Peyer's patch (tissue), 4 donors: Measurements from ENCODE around the gene ZNF679. TPM values are rescaled to one million over a fixed set of nuclear protein-coding genes. Genes with fewer than 3 reads are reported as not detected.
A peak's percentile ranks its signal among the peaks of the same experiment; 100 is the strongest.
"Not testable (repeated sequence)": the region's sequence is repeated elsewhere in the genome, so short reads cannot be mapped to it uniquely, and the experiment has no call there.

Experiments used
- DNase-seq, 3 donors: peaks; one replicate each; pipeline ENCODE4 v3.0.0-alpha.2; 2017 to 2019
- H3K27ac ChIP-seq, 4 donors: fragments of 200-600 bp; sonication (generic); one replicate each; pipeline ENCODE4 v1.5.1; 2016 to 2019
- H3K27me3 ChIP-seq, 2 donors: fragments of 200-600 bp; sonication (generic); one replicate each; pipeline ENCODE4 v1.5.1; 2019
- H3K36me3 ChIP-seq, 3 donors: fragments of 200-600 bp; sonication (generic); one replicate each; pipeline ENCODE4 v1.5.1; 2016 to 2019
- H3K4me1 ChIP-seq, 4 donors: fragments of 200-600 bp; sonication (generic); one replicate each; pipeline ENCODE4 v1.5.1; 2016 to 2019
- H3K4me3 ChIP-seq, 4 donors: fragments of 200-600 bp; sonication (generic); 1 replicate in 3 of 4; 2 replicates in 1 of 4; pipeline ENCODE4 v1.5.1; 2016 to 2019; ENCODE audit warnings: mild to moderate bottlenecking in 1 of 4
- H3K9me3 ChIP-seq, 4 donors: fragments of 200-600 bp; sonication (generic); one replicate each; pipeline ENCODE4 v1.5.1; 2016 to 2019; ENCODE audit warnings: mild to moderate bottlenecking in 1 of 4
- CTCF ChIP-seq, 6 experiments: fragments of 450-650 bp in 4 of 6; fragments of 200-600 bp in 2 of 6; sonication (generic) in 1 of 6; IDR thresholded peaks; one replicate each; pipeline ENCODE4 v1.5.1; 2017 to 2019; ENCODE audit warnings: antibody characterized with exemption in 6 of 6, mild to moderate bottlenecking in 3 of 6, moderate library complexity in 1 of 6
- POLR2A ChIP-seq, 2 donors: fragments of 450-650 bp; IDR thresholded peaks; one replicate each; pipeline ENCODE4 v1.5.1; 2017; ENCODE audit warnings: antibody characterized with exemption in 2 of 2, mild to moderate bottlenecking in 2 of 2, moderate library complexity in 2 of 2
- total RNA-seq, 4 donors: library from RNA; depleted of rRNA; stranded (reverse); fragments of >200 nt; gene quantifications; one replicate each; pipeline ENCODE4 v1.1.0, GENCODE V29; 2016

The ZNF679 gene
- not detected for total RNA-seq

GRCh38 chr7:64228174-64228573, at the start of gene ZNF679:
Gene ZNF679, plus strand, starts transcription at chr7:64228474. Its CDS starts 20,644 bp downstream, at chr7:64249118.
- H3K36me3 ChIP-seq, H3K9me3 ChIP-seq, DNase-seq, H3K27ac ChIP-seq, H3K4me1 ChIP-seq, H3K4me3 ChIP-seq, H3K27me3 ChIP-seq: not testable (repeated sequence)

GRCh38 chr7:64180989-64181388, 47.3 kb upstream of the ZNF679 start:
- Histone ChIP-seq H3K27me3 (no peaks in the 10 kb centered on the region), H3K4me1 (no peaks in the 10 kb centered on the region), H3K4me3 (no peak overlapping the region), H3K27ac (no peak overlapping the region), H3K9me3 (peaks cover 0 to 14% (median 2%) of the 10 kb centered on the region in 4 donors), H3K36me3 (no peaks in the 10 kb centered on the region)
- no peak for DNase-seq
- TF ChIP-seq CTCF (IDR thresholded peaks at IDR 0.05) (no peak), POLR2A (IDR thresholded peaks at IDR 0.05) (no peak)

- no peaks in the 10 kb centered on the region for H3K4me1 ChIP-seq
- TF ChIP-seq CTCF (IDR thresholded peaks at IDR 0.05) (no peak), POLR2A (IDR thresholded peaks at IDR 0.05) (no peak)
- H3K4me3 ChIP-seq = no peak overlapping the region
- H3K27me3 ChIP-seq = no peaks in the 10 kb centered on the region
- no peaks in the 10 kb centered on the region for H3K36me3 ChIP-seq
- H3K27ac ChIP-seq = no peak overlapping the region
- DNase-seq = no peak
- H3K9me3 ChIP-seq = peaks cover 0 to 14% (median 2%) of the 10 kb centered on the region in 4 donors
Measured at GRCh38 chr7:64181586-64181985, 46.7 kb upstream of the ZNF679 start.

- Histone ChIP-seq H3K36me3 (no peaks in the 10 kb centered on the region), H3K4me1 (no peaks in the 10 kb centered on the region), H3K27ac (no peak overlapping the region), H3K27me3 (no peaks in the 10 kb centered on the region), H3K9me3 (peaks cover 0 to 14% (median 2%) of the 10 kb centered on the region in 4 donors), H3K4me3 (no peak overlapping the region)
- DNase-seq = no peak
- TF ChIP-seq POLR2A (IDR thresholded peaks at IDR 0.05) = no peak
- TF ChIP-seq CTCF (IDR thresholded peaks at IDR 0.05) = no peak
Measured at GRCh38 chr7:64182036-64182790, 46.1 kb upstream of the ZNF679 start.

GRCh38 chr7:64183126-64183742, 45.0 kb upstream of the ZNF679 start:
- Histone ChIP-seq H3K4me1 (no peaks in the 10 kb centered on the region), H3K4me3 (no peak overlapping the region), H3K27me3 (no peaks in the 10 kb centered on the region), H3K36me3 (no peaks in the 10 kb centered on the region), H3K9me3 (peaks cover 0 to 14% (median 2%) of the 10 kb centered on the region in 4 donors), H3K27ac (no peak overlapping the region)
- no peak for DNase-seq
- TF ChIP-seq POLR2A (IDR thresholded peaks at IDR 0.05) = no peak
- TF ChIP-seq CTCF (IDR thresholded peaks at IDR 0.05) = peak; percentile 4 to 55 (median 33)

- Histone ChIP-seq H3K9me3 (peaks cover 0 to 14% (median 2%) of the 10 kb centered on the region in 4 donors), H3K27ac (no peak overlapping the region), H3K36me3 (no peaks in the 10 kb centered on the region), H3K27me3 (no peaks in the 10 kb centered on the region), H3K4me3 (no peak overlapping the region), H3K4me1 (no peaks in the 10 kb centered on the region)
- DNase-seq = no peak
- no peak for TF ChIP-seq POLR2A (IDR thresholded peaks at IDR 0.05)
- TF ChIP-seq CTCF (IDR thresholded peaks at IDR 0.05) = no peak
Measured at GRCh38 chr7:64183827-64184372, 44.4 kb upstream of the ZNF679 start.
